Measurements from ENCODE around the gene CADPS2.

The CADPS2 gene

DNA sequence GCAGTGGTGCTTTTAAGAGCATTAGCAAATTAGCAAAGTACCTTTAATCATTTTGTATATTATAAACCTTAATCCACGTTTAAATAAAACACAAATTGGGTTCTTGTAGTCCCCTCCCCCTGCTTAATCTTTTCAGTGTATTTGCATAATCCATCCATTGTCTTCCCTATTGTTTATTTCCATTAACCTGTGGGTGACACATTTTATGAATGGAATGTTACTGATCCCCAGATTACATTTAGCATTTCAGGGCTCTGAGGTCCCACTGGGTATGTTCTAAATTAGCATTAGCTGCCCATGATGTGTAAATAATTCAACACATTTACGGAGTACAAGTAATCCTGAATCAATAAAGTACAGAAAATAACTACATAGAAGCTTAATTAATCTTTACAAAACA lies 443.3 kb downstream of the CADPS2 start:
- TF ChIP-seq, protein P1, sequence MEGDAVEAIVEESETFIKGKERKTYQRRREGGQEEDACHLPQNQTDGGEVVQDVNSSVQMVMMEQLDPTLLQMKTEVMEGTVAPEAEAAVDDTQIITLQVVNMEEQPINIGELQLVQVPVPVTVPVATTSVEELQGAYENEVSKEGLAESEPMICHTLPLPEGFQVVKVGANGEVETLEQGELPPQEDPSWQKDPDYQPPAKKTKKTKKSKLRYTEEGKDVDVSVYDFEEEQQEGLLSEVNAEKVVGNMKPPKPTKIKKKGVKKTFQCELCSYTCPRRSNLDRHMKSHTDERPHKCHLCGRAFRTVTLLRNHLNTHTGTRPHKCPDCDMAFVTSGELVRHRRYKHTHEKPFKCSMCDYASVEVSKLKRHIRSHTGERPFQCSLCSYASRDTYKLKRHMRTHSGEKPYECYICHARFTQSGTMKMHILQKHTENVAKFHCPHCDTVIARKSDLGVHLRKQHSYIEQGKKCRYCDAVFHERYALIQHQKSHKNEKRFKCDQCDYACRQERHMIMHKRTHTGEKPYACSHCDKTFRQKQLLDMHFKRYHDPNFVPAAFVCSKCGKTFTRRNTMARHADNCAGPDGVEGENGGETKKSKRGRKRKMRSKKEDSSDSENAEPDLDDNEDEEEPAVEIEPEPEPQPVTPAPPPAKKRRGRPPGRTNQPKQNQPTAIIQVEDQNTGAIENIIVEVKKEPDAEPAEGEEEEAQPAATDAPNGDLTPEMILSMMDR (IDR thresholded peaks at IDR 0.05; ENCODE audit: low read depth, low read length, missing control alignments): no peak
- H3K27ac ChIP-seq: no peak overlapping the region
- in situ Hi-C loops (cut with HindIII; ENCODE audit: low pct_ligation_motif_present, low sequenced_read_pairs): no loop called here
- DNase-seq: no peak
- no peaks in the 10 kb centered on the region for H3K27me3 ChIP-seq (replicated peaks)
- no peaks in the 10 kb centered on the region for H3K36me3 ChIP-seq (replicated peaks)
- H3K4me3 ChIP-seq (ENCODE audit: low read depth, low read length): no peak overlapping the region

DNA sequence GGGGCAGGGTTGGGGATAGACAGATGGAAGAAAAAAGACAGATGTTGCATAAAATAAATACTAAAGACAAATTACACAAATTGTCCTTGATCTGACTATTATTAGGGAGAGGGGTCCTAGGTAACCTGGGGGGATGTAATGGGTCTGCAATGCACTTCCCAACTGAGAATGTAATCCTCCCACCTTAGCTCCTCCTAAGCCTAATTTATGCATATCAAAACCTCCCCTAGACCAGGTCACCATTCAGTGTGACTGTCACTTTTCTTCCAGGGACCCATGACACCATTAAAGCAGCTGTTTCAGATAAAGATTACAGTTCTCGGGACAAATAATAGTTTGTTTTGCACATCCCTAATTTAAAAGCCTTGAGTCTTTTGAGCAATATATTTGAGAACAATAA lies 447.8 kb downstream of the CADPS2 start:
- Histone ChIP-seq H3K4me3 (ENCODE audit: low read depth, low read length) (no peak overlapping the region), H3K27me3 (replicated peaks) (no peaks in the 10 kb centered on the region), H3K36me3 (replicated peaks) (no peaks in the 10 kb centered on the region), H3K27ac (no peak overlapping the region)
- in situ Hi-C loops (cut with HindIII; ENCODE audit: low pct_ligation_motif_present, low sequenced_read_pairs): no loop called here
- TF ChIP-seq, protein P1 (IDR thresholded peaks at IDR 0.05; ENCODE audit: low read depth, low read length, missing control alignments): no peak
- DNase-seq: no peak

DNA sequence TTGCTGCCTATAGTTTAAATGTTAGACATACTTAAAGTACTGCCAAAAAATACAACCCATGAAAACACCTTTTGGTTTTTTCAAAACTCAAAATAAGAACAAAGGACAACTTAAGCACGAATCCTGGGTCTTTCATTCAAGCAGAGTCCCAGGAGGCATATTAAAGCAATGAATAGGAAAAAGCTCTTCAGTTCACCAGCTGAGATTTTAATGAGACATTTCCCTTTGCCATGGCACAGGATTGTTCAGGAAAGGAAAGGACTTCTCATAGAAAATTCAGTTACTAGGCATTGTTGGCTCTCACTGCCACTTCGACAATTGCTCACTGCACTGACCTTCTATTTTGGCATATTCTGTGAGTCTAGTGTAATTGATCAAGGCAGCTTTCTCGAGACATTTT lies 448.3 kb downstream of the CADPS2 start:
- in situ Hi-C loops (cut with HindIII; ENCODE audit: low pct_ligation_motif_present, low sequenced_read_pairs): no loop called here

DNA sequence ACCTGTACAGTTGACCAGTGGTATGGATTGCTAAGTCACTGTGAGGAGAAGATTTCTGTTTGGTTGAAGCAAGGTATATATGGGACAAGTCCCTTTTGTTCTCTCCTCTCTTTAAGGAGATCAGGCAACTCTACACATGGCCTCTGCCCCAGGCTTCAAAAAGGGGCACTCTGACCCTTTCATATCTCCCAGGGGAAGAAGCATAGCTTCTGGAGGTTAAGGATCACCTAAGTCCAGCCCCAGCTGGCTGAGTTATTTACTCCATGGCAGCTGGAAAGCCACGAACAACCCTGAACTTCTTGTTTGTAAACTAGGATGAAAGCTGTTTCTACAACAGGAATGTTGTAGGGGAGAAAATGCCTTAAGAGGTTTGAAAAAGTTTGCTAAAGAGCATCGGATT lies 452.5 kb downstream of the CADPS2 start:
- DNase-seq: no peak
- Histone ChIP-seq H3K27ac (no peak overlapping the region), H3K36me3 (replicated peaks) (no peaks in the 10 kb centered on the region), H3K4me3 (ENCODE audit: low read depth, low read length) (no peak overlapping the region), H3K27me3 (replicated peaks) (no peaks in the 10 kb centered on the region)
- TF ChIP-seq, protein P1 (IDR thresholded peaks at IDR 0.05; ENCODE audit: low read depth, low read length, missing control alignments): no peak
- in situ Hi-C loops (cut with HindIII; ENCODE audit: low pct_ligation_motif_present, low sequenced_read_pairs): no loop called here

More for the DNA sequence above, 448.3 kb downstream of the CADPS2 start:
- Histone ChIP-seq H3K4me3 (ENCODE audit: low read depth, low read length) (no peak overlapping the region), H3K27ac (no peak overlapping the region), H3K27me3 (replicated peaks) (no peaks in the 10 kb centered on the region), H3K36me3 (replicated peaks) (no peaks in the 10 kb centered on the region)
- TF ChIP-seq, protein P1 (IDR thresholded peaks at IDR 0.05; ENCODE audit: low read depth, low read length, missing control alignments): no peak
- DNase-seq: no peak

DNA sequence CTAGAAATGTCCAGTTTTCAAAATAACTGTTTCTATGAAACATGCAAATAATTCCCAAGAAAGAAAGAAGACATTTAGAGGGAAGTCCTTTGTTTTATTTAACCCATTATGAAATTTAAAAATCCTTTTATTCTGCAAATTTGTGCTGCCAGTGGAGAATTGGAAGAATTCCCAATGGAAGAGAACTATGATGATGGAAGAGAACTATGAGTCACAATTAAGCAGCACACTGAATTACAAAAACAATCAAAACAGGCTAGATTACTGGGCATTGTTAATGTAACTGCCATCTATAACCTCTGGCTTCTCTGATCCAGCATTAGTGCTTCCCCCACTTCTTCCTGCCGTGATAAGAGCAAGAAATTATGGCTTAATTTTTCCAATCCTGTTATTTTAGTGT lies 455.6 kb downstream of the CADPS2 start:
- in situ Hi-C loops (cut with HindIII; ENCODE audit: low pct_ligation_motif_present, low sequenced_read_pairs): no loop called here
- Histone ChIP-seq H3K36me3 (replicated peaks) (no peaks in the 10 kb centered on the region), H3K4me3 (ENCODE audit: low read depth, low read length) (no peak overlapping the region), H3K27me3 (replicated peaks) (no peaks in the 10 kb centered on the region), H3K27ac (no peak overlapping the region)
- no peak for DNase-seq
- TF ChIP-seq, protein P1 (IDR thresholded peaks at IDR 0.05; ENCODE audit: low read depth, low read length, missing control alignments): no peak

DNA sequence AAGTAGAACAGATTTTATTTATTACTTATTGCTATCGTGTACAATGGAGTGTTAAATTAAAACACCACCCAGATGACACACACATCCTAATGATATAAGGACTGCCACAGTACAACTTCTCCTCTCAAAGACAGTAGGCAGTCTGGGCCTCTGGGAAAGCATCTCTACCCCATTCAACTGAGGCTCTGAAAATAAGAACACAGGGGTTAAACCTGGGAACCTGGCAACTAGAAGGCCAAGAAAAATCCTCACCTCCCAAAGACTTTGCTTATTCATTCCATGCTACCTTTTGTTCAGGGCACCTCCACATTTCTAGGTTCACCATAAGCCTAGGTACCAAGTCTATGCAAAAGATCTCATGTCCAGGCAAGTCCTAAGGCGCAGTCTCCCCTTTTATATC lies 456.3 kb downstream of the CADPS2 start:
- in situ Hi-C loops (cut with HindIII; ENCODE audit: low pct_ligation_motif_present, low sequenced_read_pairs): no loop called here
- Histone ChIP-seq H3K36me3 (replicated peaks) (no peaks in the 10 kb centered on the region), H3K27ac (no peak overlapping the region), H3K4me3 (ENCODE audit: low read depth, low read length) (no peak overlapping the region), H3K27me3 (replicated peaks) (no peaks in the 10 kb centered on the region)
- TF ChIP-seq, protein P1 (IDR thresholded peaks at IDR 0.05; ENCODE audit: low read depth, low read length, missing control alignments): no peak
- DNase-seq: no peak

All from brain microvascular endothelial cell (primary cell).